Mesenchymal stem cell (in vitro differentiated cells and primary cell): ENCODE data around the gene KHDC4.
A peak's percentile ranks its signal among the peaks of the same experiment; 100 is the strongest.
"Not testable (repeated sequence)": the region's sequence is repeated elsewhere in the genome, so short reads cannot be mapped to it uniquely, and the experiment has no call there.

ENCODE experiments used
- DNase-seq: peaks from one replicate; pipeline ENCODE4 v3.0.0-alpha.2; 2013
- H2AFZ ChIP-seq: one replicate; pipeline ENCODE4 v1.6.1; 2013; ENCODE audit warnings: low read depth, mild to moderate bottlenecking, control low read depth, inconsistent platforms, low read length, moderate library complexity
- H2AK5ac ChIP-seq: 2 replicates; pipeline ENCODE4 v1.6.1; 2013; ENCODE audit warnings: low read length, moderate library complexity, mild to moderate bottlenecking, inconsistent platforms; ENCODE audit not compliant: severe bottlenecking
- H2BK120ac ChIP-seq: one replicate; pipeline ENCODE4 v1.6.1; 2013; ENCODE audit warnings: low read depth, mild to moderate bottlenecking, inconsistent platforms, low read length, moderate library complexity
- H2BK12ac ChIP-seq, 2 experiments: one replicate each; pipeline ENCODE4 v1.6.1; 2013; ENCODE audit warnings: inconsistent platforms in 2 of 2, low read length in 2 of 2, mild to moderate bottlenecking in 2 of 2, moderate library complexity in 2 of 2, control low read depth in 1 of 2
- H2BK15ac ChIP-seq: one replicate; pipeline ENCODE4 v1.6.1; 2013; ENCODE audit warnings: mild to moderate bottlenecking, low read depth, inconsistent platforms; ENCODE audit not compliant: poor library complexity, severe bottlenecking
- H2BK5ac ChIP-seq: 2 replicates; pipeline ENCODE4 v1.6.1; 2013; ENCODE audit warnings: low read depth, mild to moderate bottlenecking, low read length, control low read depth, inconsistent platforms; ENCODE audit not compliant: poor library complexity, severe bottlenecking
- H3K14ac ChIP-seq, 2 experiments: one replicate each; pipeline ENCODE4 v1.6.1; 2013; ENCODE audit warnings: inconsistent platforms in 2 of 2, low read length in 2 of 2, control low read depth in 1 of 2, mild to moderate bottlenecking in 1 of 2, moderate library complexity in 1 of 2
- H3K18ac ChIP-seq, 2 experiments: one replicate each; pipeline ENCODE4 v1.6.1; 2013; ENCODE audit warnings: inconsistent platforms in 2 of 2, low read length in 2 of 2, control low read depth in 1 of 2, low read depth in 1 of 2, mild to moderate bottlenecking in 1 of 2
- H3K23ac ChIP-seq, 2 experiments: one replicate each; pipeline ENCODE4 v1.6.1; 2013; ENCODE audit warnings: inconsistent platforms in 2 of 2, low read length in 2 of 2, mild to moderate bottlenecking in 2 of 2, moderate library complexity in 2 of 2, control low read depth in 1 of 2
- H3K27ac ChIP-seq: 2 replicates; pipeline ENCODE4 v1.5.1; 2013; ENCODE audit warnings: mild to moderate bottlenecking, moderate library complexity, low read length, control low read depth, inconsistent platforms; ENCODE audit not compliant: poor library complexity, severe bottlenecking
- H3K27me3 ChIP-seq, 2 experiments: 2 replicates each; pipeline versions ENCODE4 v1.6.1 to v1.7.0; 2013; ENCODE audit warnings: low read length in 2 of 2, mild to moderate bottlenecking in 2 of 2, moderate library complexity in 2 of 2, control low read depth in 1 of 2, inconsistent platforms in 1 of 2; ENCODE audit not compliant: control insufficient read depth in 1 of 2, insufficient read depth in 1 of 2
- H3K36me3 ChIP-seq, 2 experiments: 2 replicates each; pipeline versions ENCODE4 v1.6.1 to v1.7.0; 2013; ENCODE audit warnings: low read length in 2 of 2, control low read depth in 1 of 2, inconsistent platforms in 1 of 2, low read depth in 1 of 2, mild to moderate bottlenecking in 1 of 2; ENCODE audit not compliant: insufficient read depth in 2 of 2, control insufficient read depth in 1 of 2
- H3K4ac ChIP-seq, 2 experiments: one replicate each; pipeline ENCODE4 v1.6.1; 2013; ENCODE audit warnings: inconsistent platforms in 2 of 2, low read length in 2 of 2, mild to moderate bottlenecking in 2 of 2, moderate library complexity in 2 of 2, control low read depth in 1 of 2, low read depth in 1 of 2
- H3K4me1 ChIP-seq: 2 replicates; pipeline ENCODE4 v1.6.1; 2013; ENCODE audit warnings: low read depth, low read length, control low read depth; ENCODE audit not compliant: control insufficient read depth, insufficient read depth
- H3K4me2 ChIP-seq: 2 replicates; pipeline ENCODE4 v1.6.1; 2013; ENCODE audit warnings: low read length, mild to moderate bottlenecking, inconsistent platforms; ENCODE audit not compliant: poor library complexity, severe bottlenecking
- H3K4me3 ChIP-seq, 2 experiments: 2 replicates each; pipeline versions ENCODE4 v1.5.1 to v1.7.0; 2013; ENCODE audit warnings: low read length in 2 of 2, mild to moderate bottlenecking in 2 of 2, control low read depth in 1 of 2, low read depth in 1 of 2; ENCODE audit not compliant: insufficient read depth in 1 of 2
- H3K79me1 ChIP-seq: replicated peaks from 2 replicates; pipeline ENCODE4 v1.6.1; 2013; ENCODE audit warnings: mild to moderate bottlenecking, control low read depth, low read length, inconsistent platforms; ENCODE audit not compliant: poor library complexity, severe bottlenecking
- H3K9ac ChIP-seq: 2 replicates; pipeline ENCODE4 v1.7.0; 2013; ENCODE audit warnings: mild to moderate bottlenecking, low read length, moderate library complexity
- H3K9me3 ChIP-seq: 2 replicates; pipeline ENCODE4 v1.7.0; 2013; ENCODE audit warnings: mild to moderate bottlenecking, low read length; ENCODE audit not compliant: control insufficient read depth
- H4K8ac ChIP-seq: one replicate; pipeline ENCODE4 v1.6.1; 2013; ENCODE audit warnings: inconsistent platforms, mild to moderate bottlenecking, low read length, moderate library complexity
- H4K91ac ChIP-seq: one replicate; pipeline ENCODE4 v1.6.1; 2013; ENCODE audit warnings: mild to moderate bottlenecking, low read length, inconsistent platforms
- WGBS: methylation state at CpG from one replicate; pipeline ENCODE4 v1.1.7; 2013; ENCODE audit warnings: mixed read lengths; 5-methylcytosine and 5-hydroxymethylcytosine counted together

Gene KHDC4

DNA sequence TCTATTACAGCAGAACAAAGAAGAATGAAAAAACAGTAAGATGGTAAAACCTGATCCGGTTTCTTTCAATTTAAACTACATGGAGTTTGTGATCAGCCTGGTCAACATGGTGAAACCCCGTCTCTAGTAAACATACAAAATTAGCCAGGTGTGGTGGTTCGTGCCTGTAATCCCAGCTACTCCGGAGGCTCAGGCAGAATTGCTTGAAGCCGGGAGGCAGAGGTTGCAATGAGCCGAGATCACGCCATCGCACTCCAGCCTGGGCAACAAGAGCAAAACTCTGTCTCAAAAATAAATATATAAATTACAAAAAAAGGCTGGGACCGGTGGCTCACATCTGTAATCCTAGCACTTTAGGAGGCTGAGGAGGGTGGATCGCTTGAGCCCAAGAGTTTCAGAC, 3.5 kb downstream of the KHDC4 start:
- H3K79me1 ChIP-seq, H3K23ac ChIP-seq, H3K9me3 ChIP-seq, H3K18ac ChIP-seq, H3K27ac ChIP-seq, H2BK12ac ChIP-seq, H3K14ac ChIP-seq, H4K91ac ChIP-seq, H3K4ac ChIP-seq, H3K27me3 ChIP-seq, H4K8ac ChIP-seq, H2AFZ ChIP-seq, H2BK5ac ChIP-seq, DNase-seq, H2AK5ac ChIP-seq, H3K4me2 ChIP-seq, H2BK120ac ChIP-seq, H2BK15ac ChIP-seq: not testable (repeated sequence)
- 97% methylated on average over 7 of the region's 10 CpGs for WGBS
- Histone ChIP-seq H3K4me3 (peak overlapping the region in 1 of 2 experiments; percentile 92), H3K9ac (peak overlapping the region; percentile 98), H3K36me3 (peaks cover 38 to 72% of the 10 kb centered on the region in 2 experiments), H3K4me1 (peaks cover 14% of the 10 kb centered on the region)

DNA sequence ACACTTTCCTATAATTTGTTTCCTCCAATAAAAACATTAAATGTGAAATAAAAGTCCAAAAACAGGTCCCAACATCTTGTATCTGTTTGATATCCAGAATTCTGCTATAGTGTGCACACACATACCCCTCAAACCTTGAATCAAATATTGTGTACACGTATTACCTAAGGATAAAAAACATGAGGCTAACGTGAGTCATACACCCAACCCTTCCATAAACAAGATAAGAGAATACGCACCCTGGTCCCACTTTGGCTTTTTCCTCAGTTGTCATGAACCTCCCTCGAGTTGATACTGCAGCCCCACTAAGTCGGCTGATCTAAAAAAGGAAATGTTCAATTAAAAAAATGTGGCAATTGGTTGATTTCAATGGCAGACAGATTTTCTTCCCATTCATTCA, 5.2 kb downstream of the KHDC4 start:
- Histone ChIP-seq H3K27ac (no peak overlapping the region), H2BK15ac (no peak overlapping the region), H3K9ac (peak overlapping the region; percentile 38), H3K27me3 (no peaks in the 10 kb centered on the region), H2AK5ac (no peak overlapping the region), H3K79me1 (peaks cover 11% of the 10 kb centered on the region), H3K36me3 (peaks cover 54 to 86% of the 10 kb centered on the region in 2 experiments), H2AFZ (no peak overlapping the region), H3K4me2 (no peak overlapping the region), H2BK120ac (no peak overlapping the region), H4K91ac (no peak overlapping the region), H3K14ac (no peak overlapping the region), H3K4me3 (no peak overlapping the region), H3K9me3 (no peaks in the 10 kb centered on the region), H3K18ac (no peak overlapping the region), H3K4ac (no peak overlapping the region), H2BK12ac (no peak overlapping the region), H2BK5ac (no peak overlapping the region), H3K4me1 (peaks cover 10% of the 10 kb centered on the region), H4K8ac (no peak overlapping the region), H3K23ac (no peak overlapping the region)
- 85% methylated on average over 2 of the region's 5 CpGs for WGBS
- DNase-seq, result no peak

DNA sequence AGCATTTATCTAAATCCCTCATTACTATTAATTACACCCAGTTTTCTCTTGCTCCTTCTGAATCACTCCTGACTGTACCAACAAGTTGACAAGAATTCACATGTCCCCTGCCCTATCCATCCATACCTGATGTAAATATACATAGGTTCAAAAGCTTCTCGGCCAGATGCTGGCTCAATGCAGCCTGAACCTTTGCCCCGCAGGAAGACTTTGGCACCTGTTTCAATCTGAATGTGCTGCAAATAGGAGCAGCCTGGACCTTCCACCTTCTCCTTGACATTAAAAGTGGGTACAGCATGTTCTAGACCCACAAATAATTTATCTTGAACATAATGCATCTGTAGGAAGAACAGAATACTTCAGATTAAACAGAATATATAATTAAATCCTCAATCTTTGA, 8.7 kb downstream of the KHDC4 start:
- Histone ChIP-seq H2AFZ (no peak overlapping the region), H2BK5ac (no peak overlapping the region), H4K91ac (no peak overlapping the region), H3K79me1 (peaks cover 20% of the 10 kb centered on the region), H3K4me3 (no peak overlapping the region), H3K4ac (no peak overlapping the region), H3K27me3 (no peaks in the 10 kb centered on the region), H2BK120ac (no peak overlapping the region), H3K36me3 (peaks cover 54 to 94% of the 10 kb centered on the region in 2 experiments), H3K18ac (no peak overlapping the region), H3K23ac (no peak overlapping the region), H2AK5ac (no peak overlapping the region), H4K8ac (no peak overlapping the region), H3K9ac (no peak overlapping the region), H2BK12ac (no peak overlapping the region), H3K4me1 (no peaks in the 10 kb centered on the region), H2BK15ac (no peak overlapping the region), H3K27ac (no peak overlapping the region), H3K14ac (no peak overlapping the region), H3K9me3 (no peaks in the 10 kb centered on the region), H3K4me2 (no peak overlapping the region)
- WGBS, result 100% methylated on average over 2 of the region's 2 CpGs
- DNase-seq, result no peak

DNA sequence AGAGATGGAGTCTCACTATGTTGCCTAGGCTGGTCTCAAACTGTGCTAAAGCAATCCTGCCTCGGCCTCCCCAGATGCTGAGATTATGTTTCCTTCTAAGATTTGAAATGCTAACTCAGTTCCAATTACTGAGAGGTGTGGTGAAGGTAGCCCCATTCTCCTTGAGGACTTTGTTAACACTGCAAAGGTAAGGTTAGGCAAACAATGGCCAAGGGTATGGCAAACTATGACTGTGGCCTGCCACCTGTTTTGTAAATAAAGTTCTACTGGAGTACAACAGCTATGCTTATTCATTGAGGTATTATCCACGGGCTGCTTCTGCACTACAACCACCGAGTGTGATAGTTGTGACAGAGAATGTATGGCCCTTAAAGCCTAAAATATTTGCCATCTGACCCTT, 13.5 kb downstream of the KHDC4 start:
- no peak overlapping the region for H2BK15ac ChIP-seq
- no peaks in the 10 kb centered on the region for H3K9me3 ChIP-seq
- H3K36me3 ChIP-seq, result peaks cover 48 to 91% of the 10 kb centered on the region in 2 experiments
- no peak for DNase-seq
- H4K91ac ChIP-seq, result no peak overlapping the region
- no peak overlapping the region for H4K8ac ChIP-seq
- H3K9ac ChIP-seq, result no peak overlapping the region
- H3K4me3 ChIP-seq, result no peak overlapping the region
- H3K27me3 ChIP-seq, result no peaks in the 10 kb centered on the region
- H3K14ac ChIP-seq, result no peak overlapping the region
- H3K27ac ChIP-seq, result no peak overlapping the region
- peaks cover 19% of the 10 kb centered on the region for H3K79me1 ChIP-seq
- WGBS, result 94% methylated on average over 3 of the region's 3 CpGs
- H2AK5ac ChIP-seq, result no peak overlapping the region
- H3K18ac ChIP-seq, result no peak overlapping the region
- H2BK5ac ChIP-seq, result no peak overlapping the region
- H2BK12ac ChIP-seq, result no peak overlapping the region
- no peak overlapping the region for H3K23ac ChIP-seq
- no peak overlapping the region for H2AFZ ChIP-seq
- no peak overlapping the region for H3K4me2 ChIP-seq
- H2BK120ac ChIP-seq, result no peak overlapping the region
- no peak overlapping the region for H3K4ac ChIP-seq
- H3K4me1 ChIP-seq, result no peaks in the 10 kb centered on the region
